Fibroblast of lung (primary cell): ENCODE results near the gene PIGK. TPM values are rescaled to one million over a fixed set of nuclear protein-coding genes. Genes with fewer than 3 reads are reported as not detected.

Source experiments
- DNase-seq, 2 donors: peaks; one replicate each; pipeline versions ENCODE4 v3.0.0 to v3.0.0-alpha.2; 2010; ENCODE audit warnings: low read depth in 2 of 2
- H2AFZ ChIP-seq: 2 replicates; pipeline ENCODE4 v1.5.1; 2012; ENCODE audit warnings: low read length, control low read depth, inconsistent platforms
- H3K27ac ChIP-seq: 2 replicates; pipeline ENCODE4 v1.5.1; 2011; ENCODE audit warnings: low read length, control low read depth; ENCODE audit not compliant: insufficient read depth
- H3K27me3 ChIP-seq: 2 replicates; pipeline ENCODE4 v1.5.1; 2011; ENCODE audit warnings: mild to moderate bottlenecking, low read length; ENCODE audit not compliant: control insufficient read depth, insufficient read depth
- H3K36me3 ChIP-seq: 2 replicates; pipeline ENCODE4 v1.5.1; 2011; ENCODE audit warnings: low read length; ENCODE audit not compliant: control insufficient read depth, insufficient read depth
- H3K4me1 ChIP-seq: 2 replicates; pipeline ENCODE4 v1.5.1; 2011; ENCODE audit warnings: low read length; ENCODE audit not compliant: control insufficient read depth, insufficient read depth; ENCODE audit errors: extremely low read depth
- H3K4me2 ChIP-seq: 2 replicates; pipeline ENCODE4 v1.5.1; 2011; ENCODE audit warnings: low read length, control low read depth; ENCODE audit not compliant: insufficient read depth; ENCODE audit errors: extremely low read depth
- H3K4me3 ChIP-seq, 4 experiments: fragments of 200-600 bp in 1 of 4; sonication (generic) in 1 of 4; replicated peaks in 1 of 4; 2 replicates each; pipeline ENCODE4 v1.5.1; 2011 to 2016; ENCODE audit warnings: low read length in 4 of 4, low read depth in 3 of 4, mild to moderate bottlenecking in 3 of 4, control low read depth in 2 of 4, inconsistent platforms in 1 of 4, mixed read lengths in 1 of 4; ENCODE audit not compliant: insufficient read depth in 1 of 4; ENCODE audit errors: control extremely low read depth in 1 of 4
- H3K79me2 ChIP-seq: 2 replicates; pipeline ENCODE4 v1.5.1; 2012; ENCODE audit warnings: mild to moderate bottlenecking, low read length, inconsistent platforms; ENCODE audit not compliant: control insufficient read depth, insufficient read depth
- H3K9ac ChIP-seq: 2 replicates; pipeline ENCODE4 v1.5.1; 2011; ENCODE audit warnings: mild to moderate bottlenecking, low read length, control low read depth; ENCODE audit not compliant: insufficient read depth
- H3K9me3 ChIP-seq: 2 replicates; pipeline ENCODE4 v1.5.1; 2012; ENCODE audit warnings: low read depth, low read length; ENCODE audit not compliant: control insufficient read depth, insufficient read depth
- H4K20me1 ChIP-seq: 2 replicates; pipeline ENCODE4 v1.5.1; 2011; ENCODE audit warnings: low read length; ENCODE audit not compliant: control insufficient read depth, insufficient read depth; ENCODE audit errors: extremely low read depth
- CTCF ChIP-seq, 2 donors: IDR thresholded peaks in 1 of 2; conservative IDR thresholded peaks in 1 of 2; 1 replicate in 1 of 2; 2 replicates in 1 of 2; pipeline ENCODE4 v1.5.1; 2011 to 2012; ENCODE audit warnings: low read length in 2 of 2, control low read depth in 1 of 2, inconsistent platforms in 1 of 2, low read depth in 1 of 2, mild to moderate bottlenecking in 1 of 2
- EZH2 ChIP-seq: IDR thresholded peaks from 2 replicates; pipeline ENCODE4 v1.5.1; 2012; ENCODE audit warnings: low read length, control low read depth, mild to moderate bottlenecking; ENCODE audit errors: missing control alignments
- polyA plus RNA-seq, 2 donors: library from polyadenylated mRNA; depleted of rRNA in 1 of 2; stranded (reverse) in 1 of 2; unstranded in 1 of 2; fragments of >200 nt; gene quantifications; 2 replicates each; pipeline ENCODE4 v1.2.1, GENCODE V29; 2011 to 2012; ENCODE audit warnings: missing spikeins in 1 of 2
- total RNA-seq: library from RNA; depleted of rRNA; stranded (reverse); fragments of >200 nt; gene quantifications from 2 replicates; pipeline ENCODE4 v1.2.1, GENCODE V29; 2014

PIGK gene
- total and polyA plus RNA-seq, 2 donors (not counting 1 experiment from before 2014, with no cell fraction given): 55.7 to 58.7 TPM

GRCh38 chr1:77061162-77061561 is 158.1 kb downstream of the PIGK start:
- TF ChIP-seq CTCF (conservative IDR thresholded peaks at IDR 0.05 in 1 of 2, IDR thresholded peaks at IDR 0.05 in 1 of 2; ENCODE audit: low read depth in 1 of 2, low read length in 2 of 2) (no peak), EZH2 (no peak)
- Histone ChIP-seq H3K9ac (no peak overlapping the region), H3K4me2 (no peak overlapping the region), H2AFZ (no peak overlapping the region), H3K36me3 (no peaks in the 10 kb centered on the region), H3K9me3 (no peaks in the 10 kb centered on the region), H3K4me1 (no peaks in the 10 kb centered on the region), H4K20me1 (no peaks in the 10 kb centered on the region), H3K27me3 (no peaks in the 10 kb centered on the region), H3K79me2 (no peaks in the 10 kb centered on the region), H3K27ac (no peak overlapping the region), H3K4me3 (no peak overlapping the region)
- no peak for DNase-seq

- Histone ChIP-seq H3K4me1 (no peaks in the 10 kb centered on the region), H3K9me3 (no peaks in the 10 kb centered on the region), H3K4me3 (no peak overlapping the region), H3K79me2 (no peaks in the 10 kb centered on the region), H3K9ac (no peak overlapping the region), H3K27me3 (no peaks in the 10 kb centered on the region), H3K36me3 (no peaks in the 10 kb centered on the region), H3K4me2 (no peak overlapping the region), H3K27ac (no peak overlapping the region), H2AFZ (no peak overlapping the region), H4K20me1 (no peaks in the 10 kb centered on the region)
- TF ChIP-seq EZH2 (no peak), CTCF (conservative IDR thresholded peaks at IDR 0.05 in 1 of 2, IDR thresholded peaks at IDR 0.05 in 1 of 2; ENCODE audit: low read depth in 1 of 2, low read length in 2 of 2) (no peak)
- no peak for DNase-seq
Measured at GRCh38 chr1:77060000-77060399, 159.2 kb downstream of the PIGK start.

GRCh38 chr1:77057994-77058585 is 161.1 kb downstream of the PIGK start:
- H3K27me3 ChIP-seq: no peaks in the 10 kb centered on the region
- H3K4me2 ChIP-seq: no peak overlapping the region
- no peak overlapping the region for H3K27ac ChIP-seq
- H2AFZ ChIP-seq: no peak overlapping the region
- H3K9me3 ChIP-seq: no peaks in the 10 kb centered on the region
- no peaks in the 10 kb centered on the region for H3K79me2 ChIP-seq
- TF ChIP-seq EZH2 (no peak), CTCF (conservative IDR thresholded peaks at IDR 0.05 in 1 of 2, IDR thresholded peaks at IDR 0.05 in 1 of 2; ENCODE audit: low read depth in 1 of 2, low read length in 2 of 2) (no peak)
- H3K36me3 ChIP-seq: no peaks in the 10 kb centered on the region
- no peak for DNase-seq
- H3K4me1 ChIP-seq: no peaks in the 10 kb centered on the region
- H3K4me3 ChIP-seq: no peak overlapping the region
- no peak overlapping the region for H3K9ac ChIP-seq
- no peaks in the 10 kb centered on the region for H4K20me1 ChIP-seq
